Peyer's patch (tissue), 4 donors: ENCODE results near the gene ADORA2B.

Source experiments
- POLR2A ChIP-seq, 2 donors: fragments of 450-650 bp; IDR thresholded peaks; one replicate each; pipeline ENCODE4 v1.5.1; 2017; ENCODE audit warnings: antibody characterized with exemption in 2 of 2, mild to moderate bottlenecking in 2 of 2, moderate library complexity in 2 of 2
- TF ChIP-seq, protein P1 (sequence below), 6 experiments: fragments of 450-650 bp in 4 of 6; fragments of 200-600 bp in 2 of 6; sonication (generic) in 1 of 6; IDR thresholded peaks; one replicate each; pipeline ENCODE4 v1.5.1; 2017 to 2019; ENCODE audit warnings: antibody characterized with exemption in 6 of 6, mild to moderate bottlenecking in 3 of 6, moderate library complexity in 1 of 6

DNA sequence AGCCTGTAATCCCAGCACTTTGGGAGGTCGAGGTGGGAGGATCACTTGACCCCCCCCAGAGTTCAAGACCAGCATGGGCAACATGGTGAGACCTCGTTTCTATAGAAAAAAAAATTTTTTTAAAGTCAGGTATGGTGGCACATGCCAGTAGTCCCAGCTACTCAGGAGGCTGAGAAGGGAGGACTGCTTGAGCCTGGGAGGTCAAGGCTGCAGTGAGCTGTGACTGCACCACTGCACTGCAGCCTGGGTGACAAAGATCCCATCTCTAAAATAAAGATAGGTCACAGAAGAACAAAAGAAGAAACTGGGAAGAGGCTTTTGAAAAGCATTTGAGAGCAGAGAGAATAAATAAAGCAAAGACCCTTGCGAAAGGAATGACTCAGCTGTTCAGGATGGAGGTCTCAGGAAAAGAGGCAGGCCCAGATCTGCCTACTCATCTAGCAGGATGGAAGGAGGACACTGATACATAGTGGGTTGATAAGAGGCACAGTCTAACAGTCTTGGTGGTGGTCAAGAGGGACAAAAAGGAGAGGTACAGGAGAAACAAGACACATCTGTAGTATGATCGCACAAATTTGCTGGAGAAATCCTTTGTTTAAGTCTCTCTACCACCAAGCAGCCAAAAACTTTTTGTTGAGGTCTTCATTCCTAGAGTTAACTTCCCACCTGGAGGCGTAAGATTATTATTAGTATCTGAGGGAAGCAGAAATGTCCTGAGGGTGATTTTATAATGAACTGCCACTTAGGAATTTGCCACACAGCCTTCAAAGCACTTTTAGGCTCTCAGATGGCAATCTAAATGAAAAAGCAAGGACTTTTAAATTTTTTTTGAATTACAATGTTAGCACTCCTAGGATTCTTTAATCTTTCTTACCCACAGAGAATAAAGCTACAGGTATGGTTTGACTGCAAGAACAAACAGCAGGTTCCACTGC, 37.0 kb downstream of the ADORA2B start:
- TF ChIP-seq, protein P1, sequence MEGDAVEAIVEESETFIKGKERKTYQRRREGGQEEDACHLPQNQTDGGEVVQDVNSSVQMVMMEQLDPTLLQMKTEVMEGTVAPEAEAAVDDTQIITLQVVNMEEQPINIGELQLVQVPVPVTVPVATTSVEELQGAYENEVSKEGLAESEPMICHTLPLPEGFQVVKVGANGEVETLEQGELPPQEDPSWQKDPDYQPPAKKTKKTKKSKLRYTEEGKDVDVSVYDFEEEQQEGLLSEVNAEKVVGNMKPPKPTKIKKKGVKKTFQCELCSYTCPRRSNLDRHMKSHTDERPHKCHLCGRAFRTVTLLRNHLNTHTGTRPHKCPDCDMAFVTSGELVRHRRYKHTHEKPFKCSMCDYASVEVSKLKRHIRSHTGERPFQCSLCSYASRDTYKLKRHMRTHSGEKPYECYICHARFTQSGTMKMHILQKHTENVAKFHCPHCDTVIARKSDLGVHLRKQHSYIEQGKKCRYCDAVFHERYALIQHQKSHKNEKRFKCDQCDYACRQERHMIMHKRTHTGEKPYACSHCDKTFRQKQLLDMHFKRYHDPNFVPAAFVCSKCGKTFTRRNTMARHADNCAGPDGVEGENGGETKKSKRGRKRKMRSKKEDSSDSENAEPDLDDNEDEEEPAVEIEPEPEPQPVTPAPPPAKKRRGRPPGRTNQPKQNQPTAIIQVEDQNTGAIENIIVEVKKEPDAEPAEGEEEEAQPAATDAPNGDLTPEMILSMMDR (IDR thresholded peaks at IDR 0.05) = no peak
- TF ChIP-seq POLR2A (IDR thresholded peaks at IDR 0.05) = no peak
